Heart right ventricle (tissue), 16 donors: ENCODE results near the gene DENND4B. TPM values are rescaled to one million over a fixed set of nuclear protein-coding genes. Genes with fewer than 3 reads are reported as not detected.

Source experiments
- ATAC-seq, 8 donors: fragments of 200-7000 bp; cut with Tn5 transposase; one replicate each; pipeline ENCODE4 v1.9.1; 2020; ENCODE audit warnings: mild to moderate bottlenecking in 8 of 8, moderate library complexity in 8 of 8, moderate number of reproducible peaks in 1 of 8
- DNase-seq, 2 donors: peaks; one replicate each; pipeline ENCODE4 v3.0.0-alpha.2; 2020
- H3K27ac ChIP-seq, 10 donors: fragments of 200-600 bp; sonication (generic) in 2 of 10; one replicate each; pipeline versions ENCODE4 v1.5.0 to v1.8.0; 2020 to 2022; ENCODE audit warnings: mild to moderate bottlenecking in 3 of 10
- H3K27me3 ChIP-seq, 7 donors: fragments of 200-600 bp; one replicate each; pipeline ENCODE4 v1.8.0; 2021 to 2022; ENCODE audit warnings: mild to moderate bottlenecking in 2 of 7
- H3K36me3 ChIP-seq, 9 donors: fragments of 200-600 bp; sonication (generic) in 1 of 9; one replicate each; pipeline versions ENCODE4 v1.5.0 to v1.8.0; 2020 to 2022; ENCODE audit warnings: mild to moderate bottlenecking in 2 of 9
- H3K4me1 ChIP-seq, 9 donors: fragments of 200-600 bp; sonication (generic) in 1 of 9; one replicate each; pipeline versions ENCODE4 v1.5.0 to v1.8.0; 2020 to 2022; ENCODE audit warnings: mild to moderate bottlenecking in 4 of 9
- H3K4me3 ChIP-seq, 10 donors: fragments of 200-600 bp; sonication (generic) in 2 of 10; one replicate each; pipeline versions ENCODE4 v1.5.0 to v1.8.0; 2020 to 2022; ENCODE audit warnings: mild to moderate bottlenecking in 7 of 10, moderate library complexity in 2 of 10
- H3K9me3 ChIP-seq, 11 donors: fragments of 200-600 bp in 10 of 11; sonication (generic) in 2 of 11; one replicate each; pipeline versions ENCODE4 v1.5.0 to v1.8.0; 2013 to 2022; ENCODE audit warnings: mild to moderate bottlenecking in 2 of 11, control low read depth in 1 of 11, moderate library complexity in 1 of 11
- WGBS, 2 donors: extraction: QIAGEN DNeasy Blood & Tissue Kit; methylation state at CpG; one replicate each; pipeline ENCODE4 v1.1.7; 2013; ENCODE audit warnings: inconsistent platforms in 1 of 2; 5-methylcytosine and 5-hydroxymethylcytosine counted together
- intact Hi-C, 10 donors: fragments of 100-400 bp; cut with DNase I; formaldehyde crosslinking; loops; one replicate each; pipeline versions ENCODE4 v1.11.1 to v1.14.2; 2022
- polyA plus RNA-seq, 2 donors: library from polyadenylated mRNA; stranded (reverse); fragments of 200-250 nt; gene quantifications; one replicate each; pipeline ENCODE4 v1.2.3, GENCODE V29; 2013
- total RNA-seq, 10 donors: library from RNA; stranded (reverse); fragmentation: NEBNext Ultra II Directional in 3 of 10; extraction: Animal tissue kit (Norgen Biotek cat#: 25700) in 3 of 10; gene quantifications; one replicate each; pipeline versions ENCODE4 v1.2.1 to v1.2.4, GENCODE V29; 2021 to 2023
- TF ChIP-seq, protein P1 (sequence below), 9 donors: fragments of 200-600 bp; sonication (generic) in 2 of 9; IDR thresholded peaks; one replicate each; pipeline versions ENCODE4 v1.5.0 to v1.8.0; 2021 to 2022; ENCODE audit warnings: antibody characterized with exemption in 9 of 9, mild to moderate bottlenecking in 5 of 9, moderate library complexity in 1 of 9
- donor health status: Arrhythmogenic right ventricular cardiomyopathy.
- donor health status: ischemic (EF 13 %, LVEDD 7.1; RV severe dilation, severe dysfunction).
- donor health status: healthy with polysubstance abuse.
- donor health status: DM: no; HTN: yes; CAD: no.
- donor health status: DM: no; HTN: no; CAD: no.
- donor health status: ischemic (EF 25% LVEDD 6.9; RV normal size, moderate dysfunction).
- donor health status: ischemic (EF 25% LVEDD 5.7; RV mildly dilated, moderate dysfunction).
- donor health status: healthy.
- donor health status: DM: yes; HTN: yes; CAD: no.
- donor health status: Ischemic cardiomyopathy.
- donor health status: ischemic (EF 35%, LVEDD 5.7; RV mildly dilated, moderate dysfunction).
- donor health status: nonischemic (EF 11% LVEDD 7.7; RV severe dilation, severe dysfunction).
- donor health status: DM: yes; HTN: yes; CAD: no.
- donor health status: PGD.
- donor health status: ischemic (EF 29% LVEDD 5.4; RV normal size, mild dysfunction).
- donor health status: nonischemic (EF 23%, LVEDD 6.1; RV moderate dilation, normal function).

The DENND4B gene
- total and polyA plus RNA-seq, 12 donors: 23.7 to 68.2 (median 39.0) TPM

- TF ChIP-seq, protein P1, sequence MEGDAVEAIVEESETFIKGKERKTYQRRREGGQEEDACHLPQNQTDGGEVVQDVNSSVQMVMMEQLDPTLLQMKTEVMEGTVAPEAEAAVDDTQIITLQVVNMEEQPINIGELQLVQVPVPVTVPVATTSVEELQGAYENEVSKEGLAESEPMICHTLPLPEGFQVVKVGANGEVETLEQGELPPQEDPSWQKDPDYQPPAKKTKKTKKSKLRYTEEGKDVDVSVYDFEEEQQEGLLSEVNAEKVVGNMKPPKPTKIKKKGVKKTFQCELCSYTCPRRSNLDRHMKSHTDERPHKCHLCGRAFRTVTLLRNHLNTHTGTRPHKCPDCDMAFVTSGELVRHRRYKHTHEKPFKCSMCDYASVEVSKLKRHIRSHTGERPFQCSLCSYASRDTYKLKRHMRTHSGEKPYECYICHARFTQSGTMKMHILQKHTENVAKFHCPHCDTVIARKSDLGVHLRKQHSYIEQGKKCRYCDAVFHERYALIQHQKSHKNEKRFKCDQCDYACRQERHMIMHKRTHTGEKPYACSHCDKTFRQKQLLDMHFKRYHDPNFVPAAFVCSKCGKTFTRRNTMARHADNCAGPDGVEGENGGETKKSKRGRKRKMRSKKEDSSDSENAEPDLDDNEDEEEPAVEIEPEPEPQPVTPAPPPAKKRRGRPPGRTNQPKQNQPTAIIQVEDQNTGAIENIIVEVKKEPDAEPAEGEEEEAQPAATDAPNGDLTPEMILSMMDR (IDR thresholded peaks at IDR 0.05): peak in 1 of 9 donors; percentile 11
Measured at GRCh38 chr1:153977250-153978240, 31.0 kb upstream of the DENND4B start, which contains the start of gene JTB. Gene JTB, minus strand, starts transcription at chr1:153977674. Its CDS starts 422 bp downstream, at chr1:153977252.

DNA sequence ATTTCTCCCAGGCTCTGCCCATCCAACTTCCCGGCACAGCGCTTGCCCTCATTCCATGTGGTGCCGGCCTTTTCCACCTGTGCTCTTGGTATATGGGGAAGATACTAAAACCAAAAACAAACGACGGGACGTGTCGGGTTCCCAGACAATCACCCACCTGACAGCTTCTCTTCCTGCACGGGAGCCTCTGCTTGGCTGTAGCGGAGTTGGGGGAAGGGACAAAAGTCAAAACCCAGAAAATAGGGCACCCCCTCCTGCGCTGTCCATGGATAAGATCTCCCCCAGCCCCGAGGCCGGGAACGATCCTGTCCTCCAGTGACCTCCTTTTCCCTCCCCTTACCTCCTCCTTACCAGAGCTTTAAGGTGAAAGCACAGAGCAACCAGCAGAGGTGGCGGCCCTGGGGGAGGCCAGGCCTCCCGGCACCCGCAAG lies 30.3 kb upstream of the DENND4B start:
- Histone ChIP-seq H3K27ac (peak overlapping the region; percentile 79 to 98 (median 96)), H3K4me3 (peak overlapping the region; percentile 69 to 99 (median 94)), H3K4me1 (peaks cover 7 to 47% (median 19%) of the 10 kb centered on the region in 9 donors), H3K27me3 (no peaks in the 10 kb centered on the region), H3K36me3 (peaks cover 0 to 66% (median 28%) of the 10 kb centered on the region in 9 donors), H3K9me3 (no peaks in the 10 kb centered on the region)
- TF ChIP-seq, protein P1 (IDR thresholded peaks at IDR 0.05): no peak
- WGBS, 2 donors: 0 to 1% methylated on average over 16 of the region's 16 CpGs
- ATAC-seq (peak in 6 of 8 donors; percentile 2 to 13 (median 4)), DNase-seq (no peak)
- intact Hi-C loops: no loop called here

More at GRCh38 chr1:153977250-153978240, 31.0 kb upstream of the DENND4B start, which contains the start of gene JTB:
- ATAC-seq: peak; percentile 93 to 97 (median 95)
- H3K4me1 ChIP-seq: peaks cover 7 to 47% (median 19%) of the 10 kb centered on the region in 9 donors
- no peaks in the 10 kb centered on the region for H3K27me3 ChIP-seq
- WGBS, 2 donors: 0 to 1% methylated on average over 72 to 75 of the region's 75 CpGs
- peaks cover 0 to 71% (median 28%) of the 10 kb centered on the region in 9 donors for H3K36me3 ChIP-seq
- intact Hi-C loops: no loop called here
- no peaks in the 10 kb centered on the region for H3K9me3 ChIP-seq
- peak within 1 kb of the TSS; percentile 69 to 99 (median 94) for H3K4me3 ChIP-seq
- peak; percentile 87 to 91 for DNase-seq
- peak within 1 kb of the TSS; percentile 79 to 98 (median 96) for H3K27ac ChIP-seq

DNA sequence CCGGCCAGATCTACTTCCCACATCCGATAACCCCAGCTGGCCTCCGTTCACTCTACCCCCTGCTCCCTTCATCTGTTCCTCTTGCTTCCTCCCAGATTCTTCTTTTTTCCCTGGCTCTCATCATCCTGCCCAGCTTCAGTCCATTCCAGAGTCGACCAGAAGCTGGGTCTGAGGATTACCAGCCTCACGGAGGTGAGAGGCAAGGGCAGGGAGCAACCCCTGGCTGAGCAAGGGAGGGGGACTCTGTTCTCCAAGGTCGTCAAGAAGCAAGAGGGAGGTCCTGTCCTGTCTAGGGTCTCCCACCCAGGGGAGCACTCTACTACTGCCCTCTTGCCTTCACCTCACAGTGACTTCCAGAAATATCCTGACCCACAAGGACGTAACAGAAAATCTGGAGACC lies 27.0 kb upstream of the DENND4B start:
- Histone ChIP-seq H3K4me3 (no peak overlapping the region), H3K4me1 (peaks cover 7 to 42% (median 19%) of the 10 kb centered on the region in 9 donors), H3K27ac (no peak overlapping the region), H3K27me3 (no peaks in the 10 kb centered on the region), H3K36me3 (peaks cover 0 to 40% (median 28%) of the 10 kb centered on the region in 9 donors), H3K9me3 (no peaks in the 10 kb centered on the region)
- TF ChIP-seq, protein P1 (IDR thresholded peaks at IDR 0.05): no peak
- ATAC-seq (no peak), DNase-seq (no peak)
- intact Hi-C loops: no loop called here
- 81 to 82% methylated on average over 7 of the region's 7 CpGs for WGBS, 2 donors

GRCh38 chr1:153973071-153973470 lies 26.6 kb upstream of the DENND4B start:
- intact Hi-C loops: no loop called here
- DNase-seq: no peak
- peaks cover 9 to 42% (median 20%) of the 10 kb centered on the region in 9 donors for H3K4me1 ChIP-seq
- H3K4me3 ChIP-seq: no peak overlapping the region
- no peaks in the 10 kb centered on the region for H3K9me3 ChIP-seq
- no peaks in the 10 kb centered on the region for H3K27me3 ChIP-seq
- ATAC-seq: no peak
- H3K27ac ChIP-seq: no peak overlapping the region
- WGBS, 2 donors: 90 to 95% methylated on average over 3 of the region's 3 CpGs
- H3K36me3 ChIP-seq: peaks cover 0 to 40% (median 28%) of the 10 kb centered on the region in 9 donors
- TF ChIP-seq, protein P1 (IDR thresholded peaks at IDR 0.05): no peak
